K562 (cell line): ENCODE results near the gene TRIM71. TPM values are rescaled to one million over a fixed set of nuclear protein-coding genes. Genes with fewer than 3 reads are reported as not detected.

Experiments used
- ATAC-seq: fragments of 200-7000 bp; cut with Tn5 transposase; 3 replicates; pipeline ENCODE4 v1.9.1; 2020; ENCODE audit warnings: moderate library complexity
- BruUV-seq: library from RNA; stranded (reverse); fragments of 400-500 nt; replicated peaks from 2 replicates; lab custom pipeline; 2021; lab: Mats Ljungman, UMichigan
- CTCF ChIA-PET: fragments of 300-600 bp; formaldehyde crosslinking; extraction: SDS; loops from one replicate; lab custom pipeline; 2021; ENCODE audit warnings: low intra/inter-chr PET ratio; lab: Yijun Ruan, JAX
- POLR2A ChIA-PET: fragments of 300-600, 350-650 bp; sonication (Branson Sonifier 250); formaldehyde crosslinking; extraction: SDS; loops from one replicate; lab custom pipeline; 2021; ENCODE audit warnings: antibody characterized with exemption, inconsistent platforms; lab: Yijun Ruan, JAX
- DNase-seq, 4 experiments: peaks; one replicate each; pipeline versions ENCODE4 v3.0.0 to v3.0.0-alpha.2; 2011 to 2018; ENCODE audit warnings: low spot score in 3 of 4, mixed read lengths in 3 of 4; ENCODE audit errors: extremely low read depth in 1 of 4
- FAIRE-seq: peaks from 2 replicates; lab custom pipeline; 2011; peaks lifted over from hg19 to GRCh38; lab: Jason Lieb, UNC
- H2AFZ ChIP-seq: 2 replicates; pipeline ENCODE4 v1.6.0; 2011; ENCODE audit warnings: low read depth, low read length, control low read depth, inconsistent platforms
- H3K27ac ChIP-seq: fragments of 200-600 bp; 3 replicates; pipeline ENCODE4 v1.8.0; 2011; ENCODE audit warnings: low read depth, mild to moderate bottlenecking, control low read depth, inconsistent platforms, low read length, moderate library complexity, mixed read lengths; ENCODE audit errors: extremely low read depth
- H3K27me3 ChIP-seq, 2 experiments: fragments of 300-600 bp in 1 of 2; 2 replicates in 1 of 2; 3 replicates in 1 of 2; pipeline versions ENCODE4 v1.6.0 to v1.8.0; 2011; ENCODE audit warnings: inconsistent platforms in 2 of 2, low read length in 2 of 2, mild to moderate bottlenecking in 1 of 2, mixed read lengths in 1 of 2, moderate library complexity in 1 of 2; ENCODE audit not compliant: control insufficient read depth in 2 of 2, insufficient read depth in 2 of 2
- H3K36me3 ChIP-seq: fragments of 300-600 bp; 3 replicates; pipeline ENCODE4 v1.8.0; 2011; ENCODE audit warnings: mild to moderate bottlenecking, low read length, inconsistent platforms; ENCODE audit not compliant: control insufficient read depth, insufficient read depth
- H3K4me1 ChIP-seq, 2 experiments: fragments of 200-600 bp in 1 of 2; replicated peaks in 1 of 2; 2 replicates in 1 of 2; 3 replicates in 1 of 2; pipeline versions ENCODE4 v1.5.1 to v1.8.0; 2011; ENCODE audit warnings: inconsistent platforms in 2 of 2, low read length in 2 of 2, mild to moderate bottlenecking in 1 of 2, mixed read lengths in 1 of 2, moderate library complexity in 1 of 2; ENCODE audit not compliant: control insufficient read depth in 2 of 2, insufficient read depth in 2 of 2
- H3K4me2 ChIP-seq: 2 replicates; pipeline ENCODE4 v1.6.1; 2011; ENCODE audit warnings: low read length, control low read depth, inconsistent platforms, mixed read lengths; ENCODE audit not compliant: insufficient read depth
- H3K4me3 ChIP-seq: fragments of 200-600 bp; sonication (generic), shearing (Covaris generic); 2 replicates; pipeline ENCODE4 v1.5.1; 2016; ENCODE audit warnings: control low read depth, inconsistent platforms
- H3K79me2 ChIP-seq: fragments of 200-600 bp; 3 replicates; pipeline ENCODE4 v1.8.0; 2011; ENCODE audit warnings: low read length, inconsistent platforms; ENCODE audit not compliant: control insufficient read depth, insufficient read depth
- H3K9ac ChIP-seq, 2 experiments: 2 replicates each; pipeline versions ENCODE4 v1.6.0 to v1.6.1; 2011; ENCODE audit warnings: low read depth in 2 of 2, low read length in 2 of 2, control low read depth in 1 of 2, inconsistent platforms in 1 of 2, mild to moderate bottlenecking in 1 of 2, mixed read lengths in 1 of 2; ENCODE audit not compliant: insufficient read depth in 1 of 2
- H3K9me1 ChIP-seq: one replicate; pipeline ENCODE4 v1.6.0; 2011; ENCODE audit warnings: inconsistent platforms, mild to moderate bottlenecking, low read length, moderate library complexity; ENCODE audit not compliant: control insufficient read depth, insufficient read depth
- H3K9me3 ChIP-seq: replicated peaks from 2 replicates; pipeline ENCODE4 v1.5.1; 2011; ENCODE audit warnings: low read depth, low read length, inconsistent platforms; ENCODE audit not compliant: control insufficient read depth, insufficient read depth
- H4K20me1 ChIP-seq: replicated peaks from 2 replicates; pipeline ENCODE4 v1.6.1; 2011; ENCODE audit warnings: low read length, inconsistent platforms, mixed read lengths; ENCODE audit not compliant: control insufficient read depth, insufficient read depth
- CBX8 ChIP-seq: fragments of 200-600 bp; sonication (generic); IDR thresholded peaks from 2 replicates; pipeline ENCODE4 v1.6.1; 2012; ENCODE audit warnings: borderline replicate concordance, mixed run types, low read depth, mild to moderate bottlenecking, moderate library complexity, mixed read lengths, low read length, control low read depth, inconsistent platforms; ENCODE audit not compliant: poor library complexity, severe bottlenecking; ENCODE audit errors: extremely low read depth
- E4F1 ChIP-seq: fragments of 250-450 bp; sonication (Bioruptor Pico); IDR thresholded peaks from 2 replicates; pipeline ENCODE4 v1.5.0; 2021; ENCODE audit warnings: mild to moderate bottlenecking, borderline replicate concordance
- GTF2B ChIP-seq: IDR thresholded peaks from 2 replicates; pipeline ENCODE4 v1.6.1; 2011; ENCODE audit not compliant: insufficient read length; ENCODE audit errors: extremely low read depth
- MITF ChIP-seq: IDR thresholded peaks from 2 replicates; pipeline ENCODE4 v1.6.1; 2014; ENCODE audit warnings: antibody characterized with exemption
- PML ChIP-seq: IDR thresholded peaks from 2 replicates; pipeline ENCODE4 v1.6.1; 2012; ENCODE audit warnings: low read length, inconsistent platforms
- SAFB ChIP-seq: fragments of 200-400 bp; formaldehyde crosslinking; IDR thresholded peaks from 2 replicates; pipeline ENCODE4 v1.6.1; 2017; ENCODE audit warnings: low read depth, low read length, borderline replicate concordance
- SREBF1 ChIP-seq: fragments of 150-350 bp; IDR thresholded peaks from 2 replicates; pipeline ENCODE4 v1.6.1; 2014; ENCODE audit warnings: antibody characterized with exemption, low read depth, low read length, borderline replicate concordance
- ZNF174 ChIP-seq: fragments of 250-450 bp; sonication (Bioruptor Pico); IDR thresholded peaks from 2 replicates; pipeline ENCODE4 v1.4.0; 2020; ENCODE audit warnings: mild to moderate bottlenecking
- WGBS: fragments of 100-300 bp; shearing (Covaris generic); methylation state at CpG from one replicate; pipeline ENCODE4 v1.1.6; 2016; ENCODE audit warnings: low coverage, mixed read lengths; ENCODE audit not compliant: insufficient coverage; ENCODE audit errors: missing lambda C conversion rate; 5-methylcytosine and 5-hydroxymethylcytosine counted together
- in situ Hi-C: fragments of 300-500 bp; cut with MboI; formaldehyde crosslinking; loops from 4 replicates; pipeline ENCODE4 v1.15.0; 2018; ENCODE audit warnings: inconsistent platforms, mixed read lengths
- intact Hi-C: fragments of 100-400 bp; cut with micrococcal nuclease; formaldehyde crosslinking; loops from 2 replicates; pipeline ENCODE4 v1.14.2; 2022
- polyA plus RNA-seq, 8 experiments: library from polyadenylated mRNA; depleted of rRNA in 4 of 8; stranded (reverse) in 5 of 8; unstranded in 3 of 8; fragments of >200 nt; fragmentation: Nextera tagmentation in 2 of 8; fragmentation: Illumina TruSeq in 1 of 8; extraction: Ambion mirVana in 2 of 8; extraction: Trizol in 1 of 8; gene quantifications; 2 replicates each; pipeline versions ENCODE4 v1.2.1 to v1.2.3, GENCODE V29; 2011 to 2014; ENCODE audit warnings: inconsistent platforms in 1 of 8, missing spikeins in 1 of 8
- total RNA-seq, 7 experiments: library from RNA; depleted of rRNA in 6 of 7; stranded (reverse); fragments of >200 nt in 6 of 7; fragmentation: Illumina TruSeq in 2 of 7; extraction: Trizol in 2 of 7; gene quantifications; 2 replicates each; pipeline versions ENCODE4 v1.2.1 to v1.2.3, GENCODE V29; 2011 to 2021; ENCODE audit warnings: low replicate concordance in 1 of 7

The TRIM71 gene
- total and polyA plus RNA-seq, 9 of the 15 experiments (the other 6 are each of a cell fraction or from before 2014, with no cell fraction given) = 0.04 to 0.11 TPM; not detected in 7

DNA sequence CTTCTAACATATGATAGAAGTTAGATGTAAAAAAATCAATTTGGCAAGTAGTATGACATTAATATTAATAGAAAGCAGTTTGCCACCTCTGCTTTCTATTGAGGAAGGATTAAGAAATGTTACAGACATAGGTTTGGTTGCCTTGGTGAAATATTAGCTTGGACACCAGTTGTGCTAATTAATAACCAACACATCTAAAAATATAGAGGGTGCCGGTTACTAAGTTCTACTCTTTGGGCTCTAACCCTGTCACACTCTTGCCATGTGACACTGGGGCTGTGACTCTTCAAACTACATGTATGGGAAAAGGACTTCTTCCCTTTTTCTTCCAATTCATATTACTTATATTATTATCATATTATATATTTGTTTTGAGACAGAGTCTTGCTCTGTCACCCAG lies 64.4 kb downstream of the TRIM71 start:
- DNase-seq = no peak
- no peaks in the 10 kb centered on the region for H3K79me2 ChIP-seq
- no peak overlapping the region for H2AFZ ChIP-seq
- WGBS = 0% methylated on average over 1 of the region's 1 CpG
- H4K20me1 ChIP-seq = no peaks in the 10 kb centered on the region; the same call in 1 of the 2 replicates
- no peaks in the 10 kb centered on the region for H3K9me1 ChIP-seq
- H3K9me3 ChIP-seq = no peaks in the 10 kb centered on the region
- peaks cover 50 to 52% of the 10 kb centered on the region in 2 experiments for H3K27me3 ChIP-seq
- TF ChIP-seq E4F1 (CRISPR knock-in tag) = no peak
- no peak overlapping the region for H3K27ac ChIP-seq
- no peak for ATAC-seq
- FAIRE-seq = no peak
- H3K9ac ChIP-seq = no peak overlapping the region
- H3K4me1 ChIP-seq = peaks cover 0 to 5% of the 10 kb centered on the region in 2 experiments; a peak in 2 of 5 replicates
- H3K4me2 ChIP-seq = no peak overlapping the region
- no TSS peak for BruUV-seq
- H3K36me3 ChIP-seq = no peaks in the 10 kb centered on the region
- no peak overlapping the region for H3K4me3 ChIP-seq
- ChIA-PET CTCF (no interaction called here), POLR2A (interaction anchor here (0.7 to 0.9 kb wide), 2 partner anchors 10 to 15 kb away, joined by 3 to 5 read pairs; no protein-coding TSS in a partner anchor)
- in situ Hi-C loops = no loop called here
- intact Hi-C loops = no loop called here

DNA sequence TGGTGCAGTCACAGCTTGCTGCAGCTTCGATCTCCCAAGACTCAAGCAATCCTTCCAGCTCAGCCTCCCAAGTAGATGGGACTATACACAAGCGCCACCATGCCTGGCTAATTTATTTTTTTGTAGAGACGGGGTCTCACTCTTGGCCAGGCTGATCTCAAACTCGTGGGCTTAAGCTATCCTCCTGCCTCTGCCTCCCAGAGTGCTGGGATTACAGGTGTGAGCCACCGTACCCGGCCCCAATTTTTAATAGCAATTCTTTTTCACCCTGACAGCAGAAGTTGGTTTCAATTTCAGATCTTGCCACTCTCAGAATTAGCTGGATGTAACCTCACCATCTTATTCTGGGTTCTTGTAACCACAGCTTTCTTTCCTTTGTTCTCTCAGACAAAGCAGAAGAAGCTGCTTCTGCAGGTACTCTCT lies 64.8 kb downstream of the TRIM71 start:
- H3K27ac ChIP-seq = no peak overlapping the region
- DNase-seq = no peak
- no peak for ATAC-seq
- H3K4me3 ChIP-seq = no peak overlapping the region
- no peaks in the 10 kb centered on the region for H3K9me1 ChIP-seq
- H3K9me3 ChIP-seq = no peaks in the 10 kb centered on the region
- CTCF ChIA-PET = no interaction called here
- 2% methylated on average over 6 of the region's 6 CpGs for WGBS
- H3K36me3 ChIP-seq = no peaks in the 10 kb centered on the region
- no peak overlapping the region for H2AFZ ChIP-seq
- H3K9ac ChIP-seq = no peak overlapping the region
- in situ Hi-C loops (no loop called here), intact Hi-C loops (no loop called here)
- no peaks in the 10 kb centered on the region for H3K79me2 ChIP-seq
- H3K4me1 ChIP-seq = peaks cover 0 to 5% of the 10 kb centered on the region in 2 experiments; a peak in 2 of 5 replicates
- no peak overlapping the region for H3K4me2 ChIP-seq
- BruUV-seq = no TSS peak
- TF ChIP-seq GTF2B (no peak), SAFB (no peak), CBX8 (no peak), MITF (no peak), PML (no peak), ZNF174 (CRISPR knock-in tag) (no peak), SREBF1 (no peak)
- POLR2A ChIA-PET = interaction anchor here (0.7 to 1.4 kb wide), 3 partner anchors 10 to 14 kb away, joined by 3 to 5 read pairs (median 4); no protein-coding TSS in a partner anchor
- no peak for FAIRE-seq
- H3K27me3 ChIP-seq = peaks cover 47 to 48% of the 10 kb centered on the region in 2 experiments
- H4K20me1 ChIP-seq = no peaks in the 10 kb centered on the region; the same call in 1 of the 2 replicates
